ENCODE results near the gene WNT2B.
A peak's percentile ranks its signal among the peaks of the same experiment; 100 is the strongest.

The WNT2B gene

DNA sequence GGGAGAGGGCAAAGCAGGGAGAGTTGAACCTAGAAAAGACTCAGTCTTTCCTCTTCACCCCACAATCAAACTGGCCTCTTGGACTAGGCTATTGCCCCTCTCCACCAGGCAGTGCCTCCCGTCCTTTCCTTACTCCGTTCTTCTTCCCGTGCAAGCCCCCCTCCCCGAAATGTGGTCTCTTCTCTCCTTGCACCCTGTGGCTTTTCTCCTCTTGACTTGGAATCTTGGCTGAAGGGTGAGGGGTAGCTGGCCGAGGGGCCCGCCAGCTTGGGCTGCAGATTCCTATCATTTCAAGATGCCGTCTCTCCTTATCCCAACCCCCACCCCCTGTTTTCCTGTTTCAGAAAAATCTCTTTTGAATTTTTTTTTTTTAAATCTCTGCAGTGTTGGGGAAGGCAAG, 1.6 kb downstream of the WNT2B start:
- Histone ChIP-seq H3K9ac (ENCODE audit: low read depth in 1 of 2, low read length in 2 of 2) (no peak overlapping the region), H3K27ac (ENCODE audit: low read depth, low read length) (no peak overlapping the region), H3K4me3 (ENCODE audit: low read depth in 1 of 2, low read length in 2 of 2) (peak overlapping the region; percentile 32 to 48), H3K27me3 (ENCODE audit: control insufficient read depth in 1 of 2, insufficient read depth in 2 of 2, low read length in 2 of 2) (peaks cover 21 to 34% of the 10 kb centered on the region in 2 donors), H3K4me1 (ENCODE audit: control insufficient read depth in 1 of 2, insufficient read depth in 2 of 2, low read length in 2 of 2) (peaks cover 9 to 10% of the 10 kb centered on the region in 2 donors), H3K9me3 (ENCODE audit: control insufficient read depth in 1 of 2, low read length in 2 of 2) (no peaks in the 10 kb centered on the region), H3K36me3 (ENCODE audit: control insufficient read depth in 1 of 2, insufficient read depth in 2 of 2, low read length in 2 of 2) (no peaks in the 10 kb centered on the region)

- H3K36me3 ChIP-seq (ENCODE audit: control insufficient read depth in 1 of 2, insufficient read depth in 2 of 2, low read length in 2 of 2) = peaks cover 0 to 1% of the 10 kb centered on the region in 2 donors
- peaks cover 21 to 32% of the 10 kb centered on the region in 2 donors for H3K27me3 ChIP-seq (ENCODE audit: control insufficient read depth in 1 of 2, insufficient read depth in 2 of 2, low read length in 2 of 2)
- no peak overlapping the region for H3K27ac ChIP-seq (ENCODE audit: low read depth, low read length)
- H3K9ac ChIP-seq (ENCODE audit: low read depth in 1 of 2, low read length in 2 of 2) = peak overlapping the region in 1 of 2 donors; percentile 16
- no peak overlapping the region for H3K4me3 ChIP-seq (ENCODE audit: low read depth in 1 of 2, low read length in 2 of 2)
- peaks cover 9 to 10% of the 10 kb centered on the region in 2 donors for H3K4me1 ChIP-seq (ENCODE audit: control insufficient read depth in 1 of 2, insufficient read depth in 2 of 2, low read length in 2 of 2)
- H3K9me3 ChIP-seq (ENCODE audit: control insufficient read depth in 1 of 2, low read length in 2 of 2) = no peaks in the 10 kb centered on the region
These were observed 3.1 kb downstream of the WNT2B start for GRCh38 chr1:112511897-112512296.

DNA sequence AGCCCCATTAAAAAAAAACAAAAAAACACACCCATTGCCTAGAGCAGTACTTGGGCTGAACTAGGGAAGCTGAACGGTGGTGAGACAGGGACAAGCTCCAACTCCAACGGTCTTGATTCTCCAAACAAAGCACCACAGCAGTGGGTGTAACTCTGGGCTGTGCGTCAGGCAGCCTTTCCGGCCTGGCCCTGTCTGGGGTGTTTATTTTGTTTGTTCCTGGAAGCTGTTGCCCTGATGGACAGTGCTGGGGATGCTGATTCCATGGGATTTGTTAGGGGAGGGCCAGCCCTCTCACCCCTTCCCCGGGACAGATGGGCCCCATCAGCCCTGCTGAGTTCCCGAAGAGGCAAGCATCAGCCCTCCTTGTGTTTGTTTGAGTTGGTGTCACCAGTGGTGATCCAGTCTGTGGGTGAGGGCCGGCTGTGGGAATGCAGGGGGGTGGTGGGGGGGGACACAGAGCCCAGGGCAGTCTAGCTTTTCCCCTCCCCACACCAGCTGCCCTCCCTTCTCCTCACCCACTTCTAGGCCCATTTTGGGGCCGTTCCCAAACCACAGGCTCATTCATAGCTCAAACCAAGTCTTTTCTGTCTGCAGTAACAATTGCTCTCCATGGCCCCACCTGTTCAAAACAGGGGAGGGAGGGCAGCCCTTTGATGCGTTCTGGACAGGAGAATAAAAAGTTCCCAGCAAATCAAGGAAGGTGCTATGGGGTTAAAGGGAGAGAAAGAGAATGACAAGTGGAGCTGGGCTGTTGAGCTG, 4.5 kb downstream of the WNT2B start:
- Histone ChIP-seq H3K9ac (ENCODE audit: low read depth in 1 of 2, low read length in 2 of 2) (no peak overlapping the region), H3K4me1 (ENCODE audit: control insufficient read depth in 1 of 2, insufficient read depth in 2 of 2, low read length in 2 of 2) (peaks cover 2 to 3% of the 10 kb centered on the region in 2 donors), H3K27me3 (ENCODE audit: control insufficient read depth in 1 of 2, insufficient read depth in 2 of 2, low read length in 2 of 2) (peaks cover 14 to 18% of the 10 kb centered on the region in 2 donors), H3K27ac (ENCODE audit: low read depth, low read length) (no peak overlapping the region), H3K9me3 (ENCODE audit: control insufficient read depth in 1 of 2, low read length in 2 of 2) (no peaks in the 10 kb centered on the region), H3K36me3 (ENCODE audit: control insufficient read depth in 1 of 2, insufficient read depth in 2 of 2, low read length in 2 of 2) (peaks cover 0 to 8% of the 10 kb centered on the region in 2 donors), H3K4me3 (ENCODE audit: low read depth in 1 of 2, low read length in 2 of 2) (no peak overlapping the region)

- Histone ChIP-seq H3K9me3 (ENCODE audit: control insufficient read depth in 1 of 2, low read length in 2 of 2) (no peaks in the 10 kb centered on the region), H3K36me3 (ENCODE audit: control insufficient read depth in 1 of 2, insufficient read depth in 2 of 2, low read length in 2 of 2) (peaks cover 0 to 8% of the 10 kb centered on the region in 2 donors), H3K9ac (ENCODE audit: low read depth in 1 of 2, low read length in 2 of 2) (no peak overlapping the region), H3K4me3 (ENCODE audit: low read depth in 1 of 2, low read length in 2 of 2) (no peak overlapping the region), H3K27me3 (ENCODE audit: control insufficient read depth in 1 of 2, insufficient read depth in 2 of 2, low read length in 2 of 2) (peaks cover 4% of the 10 kb centered on the region in 2 donors), H3K4me1 (ENCODE audit: control insufficient read depth in 1 of 2, insufficient read depth in 2 of 2, low read length in 2 of 2) (no peaks in the 10 kb centered on the region), H3K27ac (ENCODE audit: low read depth, low read length) (no peak overlapping the region)
These were observed 6.1 kb downstream of the WNT2B start for GRCh38 chr1:112514901-112515300.

DNA sequence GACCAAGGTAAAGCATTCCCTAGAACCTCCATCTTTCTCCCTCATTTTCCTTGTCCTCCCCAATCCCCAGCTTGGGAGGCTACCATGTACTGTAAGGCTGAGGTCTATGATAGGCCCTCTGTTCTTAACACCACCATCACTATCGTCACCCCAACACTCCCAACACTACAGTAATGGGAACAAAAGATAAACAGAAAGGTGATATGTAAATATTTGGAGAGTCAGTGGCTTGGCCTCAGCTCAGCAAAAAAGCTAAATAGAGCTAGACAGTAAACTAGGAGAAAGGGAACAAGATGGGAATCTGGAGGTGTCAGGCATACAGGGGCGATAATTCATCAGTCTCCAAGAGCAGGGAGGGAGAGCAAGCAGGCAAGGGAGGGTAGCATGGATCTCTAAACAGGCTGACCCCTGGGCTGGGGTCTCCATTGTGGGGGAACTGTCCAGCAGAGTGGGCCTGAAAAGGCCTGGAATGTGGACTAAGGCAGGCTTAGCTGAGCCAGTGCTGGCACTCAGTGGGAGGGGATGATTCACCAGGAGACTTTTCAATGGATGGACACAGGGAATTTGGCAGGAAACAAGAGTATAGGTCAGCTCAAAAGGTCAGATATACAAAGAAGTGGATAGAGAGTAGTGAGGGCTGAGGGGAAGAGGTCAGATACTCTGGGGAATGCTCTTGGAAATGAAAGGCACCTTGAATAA, 6.7 kb downstream of the WNT2B start:
- H3K27ac ChIP-seq (ENCODE audit: low read depth, low read length) = no peak overlapping the region
- H3K4me3 ChIP-seq (ENCODE audit: low read depth in 1 of 2, low read length in 2 of 2) = no peak overlapping the region
- H3K9me3 ChIP-seq (ENCODE audit: control insufficient read depth in 1 of 2, low read length in 2 of 2) = no peaks in the 10 kb centered on the region
- H3K4me1 ChIP-seq (ENCODE audit: control insufficient read depth in 1 of 2, insufficient read depth in 2 of 2, low read length in 2 of 2) = no peaks in the 10 kb centered on the region
- H3K27me3 ChIP-seq (ENCODE audit: control insufficient read depth in 1 of 2, insufficient read depth in 2 of 2, low read length in 2 of 2) = no peaks in the 10 kb centered on the region
- no peak overlapping the region for H3K9ac ChIP-seq (ENCODE audit: low read depth in 1 of 2, low read length in 2 of 2)
- H3K36me3 ChIP-seq (ENCODE audit: control insufficient read depth in 1 of 2, insufficient read depth in 2 of 2, low read length in 2 of 2) = peaks cover 0 to 8% of the 10 kb centered on the region in 2 donors

DNA sequence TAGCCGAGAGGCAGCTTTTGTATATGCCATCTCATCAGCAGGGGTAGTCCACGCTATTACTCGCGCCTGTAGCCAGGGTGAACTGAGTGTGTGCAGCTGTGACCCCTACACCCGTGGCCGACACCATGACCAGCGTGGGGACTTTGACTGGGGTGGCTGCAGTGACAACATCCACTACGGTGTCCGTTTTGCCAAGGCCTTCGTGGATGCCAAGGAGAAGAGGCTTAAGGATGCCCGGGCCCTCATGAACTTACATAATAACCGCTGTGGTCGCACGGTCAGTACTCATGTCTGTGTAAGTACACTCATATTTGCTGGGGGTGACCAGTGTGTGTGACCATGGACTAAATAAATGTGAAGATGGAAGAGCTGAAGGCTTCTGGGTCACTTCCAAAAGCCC, 7.4 kb downstream of the WNT2B start:
- H3K27ac ChIP-seq (ENCODE audit: low read depth, low read length) = no peak overlapping the region

GRCh38 chr1:112517231-112517630, 8.5 kb downstream of the WNT2B start:
- Histone ChIP-seq H3K27me3 (ENCODE audit: control insufficient read depth in 1 of 2, insufficient read depth in 2 of 2, low read length in 2 of 2) (no peaks in the 10 kb centered on the region), H3K9me3 (ENCODE audit: control insufficient read depth in 1 of 2, low read length in 2 of 2) (no peaks in the 10 kb centered on the region), H3K4me1 (ENCODE audit: control insufficient read depth in 1 of 2, insufficient read depth in 2 of 2, low read length in 2 of 2) (no peaks in the 10 kb centered on the region), H3K4me3 (ENCODE audit: low read depth in 1 of 2, low read length in 2 of 2) (no peak overlapping the region), H3K27ac (ENCODE audit: low read depth, low read length) (no peak overlapping the region), H3K36me3 (ENCODE audit: control insufficient read depth in 1 of 2, insufficient read depth in 2 of 2, low read length in 2 of 2) (peaks cover 0 to 8% of the 10 kb centered on the region in 2 donors), H3K9ac (ENCODE audit: low read depth in 1 of 2, low read length in 2 of 2) (no peak overlapping the region)

More for the DNA sequence above, 7.4 kb downstream of the WNT2B start:
- Histone ChIP-seq H3K9me3 (ENCODE audit: control insufficient read depth in 1 of 2, low read length in 2 of 2) (no peaks in the 10 kb centered on the region), H3K27me3 (ENCODE audit: control insufficient read depth in 1 of 2, insufficient read depth in 2 of 2, low read length in 2 of 2) (no peaks in the 10 kb centered on the region), H3K4me1 (ENCODE audit: control insufficient read depth in 1 of 2, insufficient read depth in 2 of 2, low read length in 2 of 2) (no peaks in the 10 kb centered on the region), H3K4me3 (ENCODE audit: low read depth in 1 of 2, low read length in 2 of 2) (no peak overlapping the region), H3K36me3 (ENCODE audit: control insufficient read depth in 1 of 2, insufficient read depth in 2 of 2, low read length in 2 of 2) (peaks cover 0 to 8% of the 10 kb centered on the region in 2 donors), H3K9ac (ENCODE audit: low read depth in 1 of 2, low read length in 2 of 2) (no peak overlapping the region)

- Histone ChIP-seq H3K4me1 (ENCODE audit: control insufficient read depth in 1 of 2, insufficient read depth in 2 of 2, low read length in 2 of 2) (no peaks in the 10 kb centered on the region), H3K4me3 (ENCODE audit: low read depth in 1 of 2, low read length in 2 of 2) (no peak overlapping the region), H3K9me3 (ENCODE audit: control insufficient read depth in 1 of 2, low read length in 2 of 2) (no peaks in the 10 kb centered on the region), H3K36me3 (ENCODE audit: control insufficient read depth in 1 of 2, insufficient read depth in 2 of 2, low read length in 2 of 2) (peaks cover 0 to 8% of the 10 kb centered on the region in 2 donors), H3K9ac (ENCODE audit: low read depth in 1 of 2, low read length in 2 of 2) (no peak overlapping the region), H3K27ac (ENCODE audit: low read depth, low read length) (no peak overlapping the region), H3K27me3 (ENCODE audit: control insufficient read depth in 1 of 2, insufficient read depth in 2 of 2, low read length in 2 of 2) (no peaks in the 10 kb centered on the region)
These were observed 8.9 kb downstream of the WNT2B start for GRCh38 chr1:112517646-112518045.

- Histone ChIP-seq H3K4me1 (ENCODE audit: control insufficient read depth in 1 of 2, insufficient read depth in 2 of 2, low read length in 2 of 2) (no peaks in the 10 kb centered on the region), H3K27me3 (ENCODE audit: control insufficient read depth in 1 of 2, insufficient read depth in 2 of 2, low read length in 2 of 2) (no peaks in the 10 kb centered on the region), H3K9ac (ENCODE audit: low read depth in 1 of 2, low read length in 2 of 2) (no peak overlapping the region), H3K4me3 (ENCODE audit: low read depth in 1 of 2, low read length in 2 of 2) (no peak overlapping the region), H3K27ac (ENCODE audit: low read depth, low read length) (no peak overlapping the region), H3K36me3 (ENCODE audit: control insufficient read depth in 1 of 2, insufficient read depth in 2 of 2, low read length in 2 of 2) (peaks cover 0 to 8% of the 10 kb centered on the region in 2 donors), H3K9me3 (ENCODE audit: control insufficient read depth in 1 of 2, low read length in 2 of 2) (no peaks in the 10 kb centered on the region)
These were observed 9.4 kb downstream of the WNT2B start for GRCh38 chr1:112518186-112518585.

- Histone ChIP-seq H3K9ac (ENCODE audit: low read depth in 1 of 2, low read length in 2 of 2) (no peak overlapping the region), H3K4me1 (ENCODE audit: control insufficient read depth in 1 of 2, insufficient read depth in 2 of 2, low read length in 2 of 2) (no peaks in the 10 kb centered on the region), H3K4me3 (ENCODE audit: low read depth in 1 of 2, low read length in 2 of 2) (no peak overlapping the region), H3K9me3 (ENCODE audit: control insufficient read depth in 1 of 2, low read length in 2 of 2) (no peaks in the 10 kb centered on the region), H3K36me3 (ENCODE audit: control insufficient read depth in 1 of 2, insufficient read depth in 2 of 2, low read length in 2 of 2) (peaks cover 6 to 18% of the 10 kb centered on the region in 2 donors), H3K27me3 (ENCODE audit: control insufficient read depth in 1 of 2, insufficient read depth in 2 of 2, low read length in 2 of 2) (no peaks in the 10 kb centered on the region), H3K27ac (ENCODE audit: low read depth, low read length) (no peak overlapping the region)
These were observed 11.4 kb downstream of the WNT2B start for GRCh38 chr1:112520166-112520565.
